OCI-M2 (cell line): Measurements from ENCODE around the gene LORICRIN.

ENCODE experiments used
- DNase-seq: peaks from one replicate; lab custom pipeline; 2025; ENCODE audit not compliant: unreplicated experiment; lab: John Stamatoyannopoulos, UW

Gene LORICRIN

DNA sequence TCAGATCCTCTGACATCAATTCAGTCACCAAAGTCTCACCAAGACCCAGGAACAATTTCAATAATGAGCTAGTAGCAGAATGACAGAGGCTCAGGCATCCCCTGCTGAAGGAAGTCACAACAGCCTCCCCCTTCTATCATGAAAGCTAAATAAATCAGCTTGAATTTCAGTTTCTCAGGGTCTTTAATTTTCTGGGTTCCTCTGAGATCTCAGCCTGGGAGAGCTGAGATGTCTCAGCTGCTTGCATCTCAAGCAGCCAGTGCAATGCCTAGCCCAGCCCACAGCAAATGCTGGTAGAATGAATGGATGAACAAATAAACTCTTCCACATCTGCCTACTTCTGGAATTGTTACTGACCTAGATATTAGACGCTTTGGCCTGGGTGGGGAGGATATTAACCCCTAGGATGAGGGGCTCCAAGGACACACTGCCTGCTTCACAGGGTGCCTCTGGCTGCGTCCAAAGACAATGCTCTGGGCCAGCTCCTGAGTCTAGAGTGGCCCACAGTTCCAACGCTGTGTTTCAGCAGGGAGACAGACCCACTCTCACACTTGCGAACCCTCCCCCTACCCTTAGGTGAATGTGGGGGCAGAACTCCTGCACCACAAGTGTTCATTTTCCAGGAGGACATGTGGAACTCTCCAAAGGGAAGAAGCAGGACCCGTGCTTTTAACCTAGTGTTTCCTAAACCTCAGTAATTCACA lies 11.2 kb upstream of the LORICRIN start:
- DNase-seq: no peak

- DNase-seq: no peak
These were observed 9.3 kb upstream of the LORICRIN start for GRCh38 chr1:153250166-153250565.

- DNase-seq: no peak
These were observed 8.4 kb upstream of the LORICRIN start for GRCh38 chr1:153251087-153251486.

DNA sequence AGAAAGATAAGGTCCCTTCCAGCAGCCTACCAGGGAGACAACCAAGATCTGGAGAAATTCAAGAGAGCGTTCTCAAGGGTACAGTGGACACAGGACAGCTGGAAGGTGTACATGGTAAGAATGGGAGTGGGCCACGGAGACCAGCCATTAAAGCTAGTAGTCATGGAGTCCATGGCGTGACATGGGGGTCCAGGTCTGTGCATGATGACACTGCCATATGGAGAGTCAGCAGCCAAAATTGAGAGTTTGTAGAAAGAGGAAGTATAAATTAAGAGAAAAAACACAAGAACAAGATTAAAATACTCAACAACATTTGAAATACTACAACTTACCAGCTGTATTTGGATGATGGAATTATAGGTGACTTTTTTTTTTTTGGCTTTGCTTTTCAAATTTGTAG lies 7.9 kb upstream of the LORICRIN start:
- no peak for DNase-seq

- DNase-seq: no peak
These were observed 7.5 kb upstream of the LORICRIN start for GRCh38 chr1:153251988-153252387.

GRCh38 chr1:153253076-153253475 lies 6.4 kb upstream of the LORICRIN start:
- DNase-seq: no peak

GRCh38 chr1:153253693-153254092 lies 5.8 kb upstream of the LORICRIN start:
- DNase-seq: no peak

- no peak for DNase-seq
These were observed 1.2 kb downstream of the LORICRIN start for GRCh38 chr1:153260585-153261280.

DNA sequence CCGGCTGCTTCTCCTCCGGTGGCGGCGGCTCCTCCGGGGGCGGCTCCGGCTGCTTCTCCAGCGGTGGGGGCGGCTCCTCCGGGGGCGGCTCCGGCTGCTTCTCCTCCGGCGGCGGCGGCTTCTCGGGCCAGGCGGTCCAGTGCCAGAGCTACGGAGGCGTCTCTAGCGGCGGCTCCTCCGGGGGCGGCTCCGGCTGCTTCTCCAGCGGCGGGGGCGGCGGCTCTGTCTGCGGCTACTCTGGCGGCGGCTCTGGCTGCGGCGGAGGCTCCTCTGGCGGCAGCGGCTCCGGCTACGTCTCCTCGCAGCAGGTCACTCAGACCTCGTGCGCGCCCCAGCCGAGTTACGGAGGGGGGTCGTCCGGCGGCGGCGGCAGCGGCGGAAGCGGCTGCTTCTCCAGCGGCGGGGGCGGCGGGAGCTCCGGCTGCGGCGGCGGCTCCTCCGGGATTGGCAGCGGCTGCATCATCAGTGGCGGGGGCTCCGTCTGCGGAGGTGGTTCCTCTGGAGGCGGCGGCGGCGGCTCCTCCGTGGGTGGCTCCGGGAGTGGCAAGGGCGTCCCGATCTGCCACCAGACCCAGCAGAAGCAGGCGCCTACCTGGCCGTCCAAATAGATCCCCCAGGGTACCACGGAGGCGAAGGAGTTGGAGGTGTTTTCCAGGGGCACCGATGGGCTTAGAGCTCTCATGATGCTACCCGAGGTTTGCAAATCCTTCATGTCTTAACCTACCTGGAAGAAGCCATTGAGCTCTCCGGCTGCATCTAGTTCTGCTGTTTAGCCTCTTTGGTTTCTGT lies 2.0 kb downstream of the LORICRIN start:
- DNase-seq: no peak

DNA sequence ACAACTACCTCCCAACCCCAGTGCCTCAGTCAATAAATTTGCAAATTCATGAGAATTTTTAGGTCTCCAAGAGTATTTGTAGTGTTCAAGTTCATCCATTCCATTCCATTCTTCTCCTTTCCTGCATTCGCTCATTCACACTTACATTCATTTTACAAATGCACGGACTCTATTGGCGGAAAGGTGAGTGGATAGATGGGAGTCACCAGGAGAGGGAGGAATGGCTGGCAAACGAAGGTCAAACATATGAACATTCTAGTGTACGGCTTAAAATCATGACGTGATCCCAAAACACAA lies 2.5 kb downstream of the LORICRIN start:
- DNase-seq: no peak

DNA sequence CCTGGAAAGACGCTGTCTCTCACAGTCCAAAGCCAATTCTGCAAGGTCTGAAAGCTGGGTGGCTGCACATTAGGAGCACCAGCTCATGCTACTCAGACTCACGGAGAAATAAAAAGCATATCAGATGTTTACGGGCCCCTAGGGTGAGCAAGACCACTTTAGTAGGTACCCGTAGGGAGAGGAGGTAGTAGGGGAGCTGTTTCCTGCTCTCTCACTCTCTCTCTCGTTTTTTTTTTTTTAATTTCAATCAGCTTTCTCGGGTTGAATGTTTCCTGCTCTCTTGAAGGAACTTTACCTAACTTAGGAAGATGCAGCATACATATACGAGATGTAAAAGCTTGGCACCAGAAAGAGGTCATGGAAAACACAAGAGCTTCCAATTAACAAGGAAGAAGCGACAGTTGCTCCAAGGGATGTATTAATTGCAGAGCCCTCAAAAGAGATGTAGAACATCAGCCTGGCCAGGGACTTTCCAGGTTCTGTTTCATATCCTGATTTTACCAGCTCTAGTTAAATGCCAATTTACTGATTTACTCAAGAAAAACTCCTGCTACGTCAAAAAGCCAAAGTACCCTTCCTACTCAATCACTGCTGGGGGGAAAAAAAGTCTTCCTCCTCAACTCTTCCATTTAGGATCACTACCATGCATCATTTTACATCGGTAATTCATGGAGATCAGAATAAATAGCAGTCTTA lies 3.1 kb downstream of the LORICRIN start:
- no peak for DNase-seq

DNA sequence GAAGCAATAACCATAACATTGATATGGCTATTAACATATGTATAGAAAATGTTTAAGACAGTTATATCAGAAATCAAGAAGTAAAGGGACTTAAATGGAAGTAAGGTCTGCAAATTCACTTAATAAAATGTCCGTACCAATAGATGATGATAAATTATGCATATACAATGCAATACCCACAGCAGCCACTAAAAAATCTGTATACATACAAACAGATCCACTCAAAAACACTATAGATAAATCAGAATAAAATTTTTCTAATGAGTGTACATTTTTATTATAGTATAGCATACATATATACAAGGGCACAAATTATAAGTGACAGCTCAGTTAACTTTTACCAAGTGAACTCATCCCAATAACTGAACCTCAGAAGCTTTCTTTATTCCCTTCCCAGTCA lies 6.0 kb downstream of the LORICRIN start:
- no peak for DNase-seq

DNA sequence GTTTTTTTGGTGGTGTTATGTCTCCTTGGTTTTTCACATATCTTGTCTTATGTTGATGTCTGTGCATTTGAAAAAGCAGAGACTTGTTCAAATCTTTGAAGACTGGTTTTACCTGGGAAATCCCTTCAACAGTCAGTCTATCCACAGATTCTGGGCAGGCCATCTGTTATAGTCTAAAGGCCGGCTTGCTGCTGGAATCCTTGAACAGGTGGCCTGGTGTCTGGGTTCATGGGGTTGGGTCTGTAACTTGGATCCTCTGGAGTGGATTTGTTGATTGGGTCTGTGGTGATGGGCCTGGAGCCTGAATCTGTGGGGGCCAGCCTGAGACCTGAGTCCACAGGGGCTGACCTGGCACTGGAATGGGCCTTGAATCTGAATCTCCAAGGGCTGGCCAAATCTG lies 12.2 kb downstream of the LORICRIN start:
- no peak for DNase-seq

- DNase-seq: no peak
These were observed 12.7 kb downstream of the LORICRIN start for GRCh38 chr1:153272186-153272585.

GRCh38 chr1:153277852-153278251 lies 18.4 kb downstream of the LORICRIN start:
- no peak for DNase-seq

DNA sequence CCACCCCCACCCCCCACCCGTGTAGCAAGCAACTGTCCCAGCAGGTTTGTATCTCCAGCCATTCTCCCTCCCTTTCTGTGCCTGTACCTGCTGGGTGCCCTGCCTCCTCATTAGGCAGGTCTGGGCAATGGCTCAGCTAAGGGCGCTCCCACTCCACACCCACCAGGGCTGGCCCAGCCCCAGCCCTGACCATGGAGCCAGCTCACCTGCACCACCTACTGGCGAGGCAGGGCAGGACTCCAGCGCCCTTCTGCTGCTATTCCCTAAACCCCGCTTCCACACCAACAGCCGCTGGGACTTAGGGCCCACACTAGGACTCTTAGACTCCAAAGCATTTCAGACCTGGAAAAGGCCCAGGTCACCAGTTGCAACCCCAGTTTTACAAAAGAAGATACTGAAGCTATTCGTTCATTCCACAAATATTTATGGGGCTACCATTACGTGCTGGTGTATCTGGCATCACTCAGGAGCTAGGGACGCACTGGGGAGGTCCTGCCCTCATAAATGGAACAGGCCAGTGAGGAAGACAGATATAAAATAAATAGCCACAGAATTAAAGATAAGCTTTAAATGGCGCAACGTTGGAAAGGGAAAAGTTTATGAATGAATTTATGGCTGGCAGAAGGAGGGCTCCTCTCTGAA lies 29.3 kb downstream of the LORICRIN start:
- DNase-seq: no peak

GRCh38 chr1:153291514-153291913 lies 32.0 kb downstream of the LORICRIN start:
- no peak for DNase-seq

DNA sequence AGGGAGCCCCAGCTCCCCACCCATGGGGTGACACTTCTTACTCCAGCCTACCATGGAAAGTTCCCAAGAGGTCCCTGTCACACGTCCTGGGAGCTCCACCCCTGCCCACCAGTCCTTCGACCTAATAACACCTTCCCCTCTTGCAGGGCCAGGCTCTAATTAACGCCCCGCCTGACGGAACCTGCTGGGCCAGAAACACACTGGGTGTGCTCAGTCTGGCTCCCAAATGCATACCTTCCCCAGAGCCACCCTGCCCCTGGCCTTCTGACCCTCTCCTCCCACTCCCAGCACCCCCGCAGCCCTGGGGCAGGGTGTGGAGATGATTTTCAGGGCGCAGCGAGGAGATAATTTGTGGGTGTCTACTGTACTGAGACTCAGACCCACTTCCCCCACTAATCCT lies 32.7 kb downstream of the LORICRIN start:
- no peak for DNase-seq

DNA sequence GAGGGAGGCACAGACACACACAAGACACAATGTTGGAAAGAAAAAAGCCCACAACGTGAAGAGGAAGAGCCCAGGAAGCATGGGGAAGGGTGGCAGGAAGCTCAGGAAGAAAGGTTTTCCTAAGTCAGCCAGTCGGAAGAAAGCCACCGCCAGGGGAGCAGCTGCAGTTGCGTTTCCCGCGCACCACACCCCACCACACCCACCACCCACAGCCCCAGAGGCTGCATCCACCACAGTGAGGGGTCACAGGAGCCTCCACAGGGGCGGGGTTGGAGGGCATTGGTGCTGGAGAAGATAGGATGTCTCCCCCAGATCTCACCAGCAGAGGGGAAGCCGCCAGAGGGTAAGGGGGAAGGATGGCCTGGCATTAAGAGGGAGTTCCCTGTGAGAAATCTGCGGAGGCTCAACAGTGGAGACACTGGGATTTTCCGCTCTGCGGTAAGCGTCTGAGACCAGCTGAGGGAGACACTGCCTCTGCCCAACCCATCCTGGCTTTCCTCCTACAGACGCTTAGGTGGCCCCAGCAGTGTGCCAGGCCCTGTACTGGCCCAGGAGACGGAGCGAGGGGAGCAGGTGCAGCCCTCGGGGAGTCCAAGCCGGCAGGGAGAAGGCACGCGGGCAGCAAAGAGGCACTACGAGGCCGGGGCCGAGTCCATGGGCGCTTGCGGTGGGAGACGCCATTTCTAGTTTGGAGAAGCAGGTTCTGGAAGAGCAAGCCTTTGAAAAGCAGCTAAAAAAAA lies 33.4 kb downstream of the LORICRIN start:
- no peak for DNase-seq

DNA sequence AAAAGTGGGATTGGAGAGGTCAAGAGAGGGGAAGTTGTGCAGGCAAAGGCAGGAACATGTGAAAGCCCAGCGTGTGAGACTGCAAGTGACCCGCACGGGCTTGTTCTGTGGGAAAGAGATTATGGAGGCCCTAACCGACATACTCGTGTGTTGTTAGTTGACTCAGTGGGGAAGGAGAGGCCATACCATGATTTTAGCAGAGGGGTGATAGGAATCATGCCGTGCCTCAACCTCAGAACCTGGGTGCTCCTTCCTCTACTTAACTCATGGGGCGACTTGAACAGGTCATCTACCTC lies 33.9 kb downstream of the LORICRIN start:
- DNase-seq: no peak

GRCh38 chr1:153293851-153294250 lies 34.4 kb downstream of the LORICRIN start:
- DNase-seq: no peak
